HG02571 (cell line): Measurements from ENCODE around the gene TMC8.
A peak's percentile ranks its signal among the peaks of the same experiment; 100 is the strongest.

Source experiments
- ATAC-seq: cut with Tn5 transposase; IDR thresholded peaks from one replicate; pipeline ENCODE4 v1.9.1; 2021; ENCODE audit warnings: mild to moderate bottlenecking, moderate library complexity; ENCODE audit not compliant: unreplicated experiment

The TMC8 gene

GRCh38 chr17:78174346-78174869 is 43.8 kb downstream of the TMC8 start:
- no peak for ATAC-seq

- no peak for ATAC-seq
Measured at GRCh38 chr17:78174870-78175642, 44.5 kb downstream of the TMC8 start.

- no peak for ATAC-seq
Measured at GRCh38 chr17:78175643-78175981, 45.0 kb downstream of the TMC8 start.

- ATAC-seq: no peak
Measured at GRCh38 chr17:78176548-78177025, 46.0 kb downstream of the TMC8 start.

GRCh38 chr17:78179372-78179771 is 48.8 kb downstream of the TMC8 start:
- no peak for ATAC-seq

- no peak for ATAC-seq
Measured at GRCh38 chr17:78180083-78180482, 49.5 kb downstream of the TMC8 start.

- ATAC-seq: no peak
Measured at GRCh38 chr17:78180508-78180907, 49.9 kb downstream of the TMC8 start.

GRCh38 chr17:78182504-78182903 is 51.9 kb downstream of the TMC8 start:
- no peak for ATAC-seq

GRCh38 chr17:78183916-78184315 is 53.3 kb downstream of the TMC8 start:
- no peak for ATAC-seq

- ATAC-seq: no peak
Measured at GRCh38 chr17:78184351-78184750, 53.8 kb downstream of the TMC8 start.

GRCh38 chr17:78184868-78185267 is 54.3 kb downstream of the TMC8 start:
- no peak for ATAC-seq

GRCh38 chr17:78185981-78186691 is 55.6 kb downstream of the TMC8 start:
- no peak for ATAC-seq

GRCh38 chr17:78186692-78187595 is 56.4 kb downstream of the TMC8 start, which contains the start of the genes AFMID and TK1:
TSS of gene AFMID (plus strand) at chr17:78187362. CDS start at chr17:78187371, 9 bp downstream.
TSS of gene TK1 (minus strand) at chr17:78187052. CDS start at chr17:78186994, 58 bp downstream.
- peak; percentile 91 for ATAC-seq
